CD4-positive, alpha-beta T cell treated with Interleukin-15 for 4 hours (primary cell): ENCODE results near the gene RPL37A.

Experiments used
- DNase-seq: peaks from one replicate; pipeline ENCODE4 v3.0.0-alpha.2; 2020; ENCODE audit warnings: low spot score

Gene RPL37A

GRCh38 chr2:216498379-216499352 is at the start of gene RPL37A:
Gene RPL37A (plus strand): TSS chr2:216498844. CDS start chr2:216498875, 31 bp downstream.
- DNase-seq, result peak; percentile 93

DNA sequence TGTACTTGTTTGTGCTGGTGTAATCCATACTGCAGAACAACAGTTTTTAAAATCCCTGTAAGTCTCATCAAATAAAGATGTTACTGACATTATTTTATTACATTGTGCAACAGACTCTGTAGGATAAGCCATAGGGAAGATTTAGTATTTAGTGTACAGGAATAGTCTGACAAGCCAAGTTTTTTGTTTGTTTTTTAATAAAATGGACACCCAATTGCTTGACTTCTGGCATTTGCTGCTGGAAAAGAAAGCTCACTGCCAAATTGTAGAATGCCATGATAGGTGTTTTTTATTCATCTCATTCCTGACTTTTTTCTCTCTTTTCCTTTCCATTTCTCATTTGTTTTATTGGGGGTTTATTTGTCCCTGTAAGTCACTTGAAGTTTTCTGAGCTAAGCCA is 48.3 kb upstream of the RPL37A start:
- DNase-seq, result no peak

- no peak for DNase-seq
These were observed 47.9 kb upstream of the RPL37A start for GRCh38 chr2:216450784-216451183.

GRCh38 chr2:216453955-216454614 is 44.6 kb upstream of the RPL37A start:
- DNase-seq, result no peak

GRCh38 chr2:216463148-216463547 is 35.5 kb upstream of the RPL37A start:
- no peak for DNase-seq

DNA sequence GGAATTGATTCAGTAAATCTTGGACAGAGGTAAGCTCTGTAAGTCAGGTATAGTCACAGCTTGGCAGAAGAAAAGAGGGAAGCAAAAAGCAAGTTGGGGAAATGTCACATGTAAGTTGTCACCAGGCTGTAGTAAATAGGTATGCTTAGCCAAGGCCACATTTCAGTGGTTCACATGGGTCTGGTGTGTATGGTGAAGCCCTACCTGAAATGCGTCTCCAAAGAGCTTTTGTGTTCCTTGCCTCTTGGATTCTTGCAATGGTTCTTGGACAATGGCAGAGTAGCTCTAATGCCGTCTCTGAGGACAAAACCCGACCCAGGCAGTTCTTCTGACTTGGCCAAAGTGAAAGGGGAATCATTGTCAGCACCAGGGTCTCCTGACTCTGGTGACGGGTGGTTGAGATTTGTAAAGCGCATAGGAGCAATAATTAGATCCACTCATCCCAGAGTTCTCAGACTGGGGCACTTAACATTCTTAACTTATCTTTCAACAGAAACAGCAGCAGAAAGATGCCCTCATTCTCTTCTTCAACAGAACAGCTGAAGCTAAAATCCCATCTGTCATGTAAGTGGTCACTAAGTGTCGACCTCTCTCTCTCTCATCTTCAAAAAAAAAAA is 34.4 kb upstream of the RPL37A start:
- DNase-seq, result no peak

DNA sequence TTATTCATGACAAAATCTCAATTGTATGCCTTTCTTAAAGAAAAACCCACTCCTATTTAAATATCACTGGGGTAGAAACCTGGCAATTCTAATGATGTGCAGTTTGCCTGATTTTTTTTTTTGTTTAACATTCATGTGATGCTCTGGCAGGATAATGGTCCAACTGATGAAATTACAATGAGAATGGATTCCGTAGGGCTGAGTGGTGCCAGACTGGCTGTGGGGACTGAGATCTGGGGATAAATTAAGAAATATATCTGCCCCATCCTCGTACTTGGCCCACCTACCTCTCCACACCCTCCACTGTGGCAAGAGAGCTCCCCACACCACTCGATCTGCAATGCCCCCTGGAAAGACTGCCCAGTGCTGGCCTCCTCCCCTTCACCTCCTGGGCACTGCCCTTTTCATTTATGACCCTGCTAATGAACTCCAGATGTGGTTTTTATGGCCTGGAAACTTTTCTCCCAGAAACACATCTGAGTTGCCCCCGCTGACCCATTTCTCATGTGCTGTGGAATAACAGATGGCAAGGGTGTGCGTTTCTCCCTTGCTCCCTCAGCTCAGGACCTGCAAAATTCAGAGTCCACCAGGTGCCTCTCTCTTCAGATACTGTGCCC is 33.0 kb upstream of the RPL37A start:
- DNase-seq, result no peak

DNA sequence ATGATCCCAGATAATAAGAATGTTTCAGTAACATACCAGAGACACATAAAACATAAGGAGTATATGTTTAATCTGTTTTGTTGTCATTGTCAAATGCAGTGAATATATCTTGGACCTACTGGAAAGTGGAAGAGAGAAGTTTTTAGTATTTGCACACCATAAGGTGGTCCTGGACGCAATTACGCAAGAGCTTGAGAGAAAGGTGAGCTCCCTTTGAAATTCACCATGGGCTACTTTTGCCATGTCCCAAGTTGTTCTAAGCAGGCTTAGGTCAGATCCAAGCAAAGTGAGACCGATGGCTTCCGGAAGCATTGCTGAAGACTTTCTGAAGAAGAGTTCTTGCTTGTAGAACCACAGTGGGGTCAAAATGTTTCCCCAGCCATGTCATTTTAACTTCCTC is 30.8 kb upstream of the RPL37A start:
- DNase-seq, result no peak

- no peak for DNase-seq
These were observed 29.0 kb upstream of the RPL37A start for GRCh38 chr2:216469661-216470060.

GRCh38 chr2:216473187-216473586 is 25.5 kb upstream of the RPL37A start:
- DNase-seq, result no peak

DNA sequence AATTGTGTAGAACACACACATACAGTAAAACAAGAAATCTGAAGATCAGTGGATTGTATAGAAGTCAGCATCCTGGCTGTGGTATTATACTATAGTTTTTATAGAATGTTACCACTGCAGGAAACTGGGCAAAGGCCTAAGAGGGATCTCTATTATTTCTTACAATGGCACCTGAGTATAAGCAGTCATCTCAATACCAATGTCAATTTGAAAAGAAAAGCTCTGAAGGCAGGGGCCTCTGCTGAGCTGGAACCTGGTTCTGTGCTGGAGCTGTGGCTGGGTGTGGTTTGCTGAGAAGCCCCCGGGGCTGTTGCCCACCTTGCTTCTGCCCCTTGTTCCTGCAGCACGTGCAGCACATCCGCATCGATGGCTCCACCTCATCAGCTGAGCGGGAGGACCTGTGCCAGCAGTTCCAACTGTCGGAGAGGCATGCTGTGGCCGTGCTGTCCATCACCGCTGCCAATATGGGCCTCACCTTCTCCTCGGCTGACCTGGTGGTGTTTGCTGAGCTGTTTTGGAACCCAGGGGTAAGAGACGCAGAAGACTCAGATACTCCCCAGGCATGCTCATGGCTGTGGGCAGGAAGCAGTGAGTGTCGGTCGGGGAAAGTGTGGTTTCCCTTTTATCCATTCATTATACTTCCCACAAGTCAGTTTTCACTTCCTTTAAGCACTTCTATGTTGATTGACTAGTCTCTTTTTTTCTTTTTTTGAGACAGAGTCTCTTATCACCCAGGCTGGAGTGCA is 23.5 kb upstream of the RPL37A start:
- DNase-seq, result no peak

- DNase-seq, result no peak
These were observed 22.9 kb upstream of the RPL37A start for GRCh38 chr2:216475767-216476166.

DNA sequence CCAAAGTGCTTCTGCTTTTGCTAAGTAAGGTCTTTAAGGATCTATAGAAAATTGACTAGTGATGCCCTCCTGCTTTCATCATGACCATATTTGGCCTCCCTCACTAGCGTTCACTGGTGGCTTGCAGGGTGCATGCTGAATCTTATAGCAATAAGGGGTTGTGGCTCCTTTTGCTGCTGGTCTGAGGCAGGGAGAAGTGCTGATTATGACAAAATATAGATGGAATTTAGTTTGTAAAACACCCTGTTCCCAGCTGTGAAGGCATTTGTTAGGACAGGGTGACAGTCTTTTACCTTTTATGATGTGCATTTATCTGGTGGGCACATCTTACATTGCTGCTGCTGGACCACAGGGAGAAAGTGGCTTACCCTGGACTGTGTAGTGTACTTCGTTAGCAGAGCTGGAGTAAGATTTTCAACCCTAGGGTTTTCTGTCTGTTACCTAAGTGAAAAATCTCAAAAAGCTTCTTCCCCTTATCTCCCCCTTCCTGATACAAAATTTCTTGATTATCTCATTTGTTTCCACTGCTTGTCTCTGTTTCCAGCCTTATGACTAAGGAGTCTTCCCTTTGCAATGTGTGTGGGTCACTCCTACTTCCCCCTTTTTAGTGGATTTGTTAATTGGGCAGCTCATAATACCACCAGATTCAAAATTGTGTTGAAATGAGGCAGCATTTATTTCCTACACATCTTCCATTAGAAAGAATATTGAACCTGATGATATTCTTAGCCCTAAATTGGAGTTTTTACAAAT is 21.2 kb upstream of the RPL37A start:
- no peak for DNase-seq

- no peak for DNase-seq
These were observed 20.5 kb upstream of the RPL37A start for GRCh38 chr2:216478151-216478550.

DNA sequence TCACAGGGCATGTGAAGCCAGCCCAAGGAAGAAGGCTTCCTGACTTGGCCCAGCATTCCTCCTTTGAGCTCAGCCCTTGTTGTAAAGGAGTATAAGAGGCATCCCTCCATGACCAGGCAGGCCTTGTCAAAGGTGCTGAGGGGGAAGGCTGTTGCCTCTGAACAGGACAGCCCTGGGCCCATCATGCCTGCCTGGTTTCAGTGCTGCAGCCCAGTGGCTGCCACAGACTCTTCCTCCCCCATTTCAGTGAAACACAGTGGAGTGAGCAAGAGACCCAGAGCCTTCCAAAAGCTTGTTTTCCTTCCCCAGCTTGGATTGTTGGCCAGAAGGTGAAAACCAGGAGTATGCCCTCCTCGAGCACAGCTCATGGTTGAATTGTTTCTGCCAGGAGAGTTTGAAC is 19.9 kb upstream of the RPL37A start:
- DNase-seq, result no peak

DNA sequence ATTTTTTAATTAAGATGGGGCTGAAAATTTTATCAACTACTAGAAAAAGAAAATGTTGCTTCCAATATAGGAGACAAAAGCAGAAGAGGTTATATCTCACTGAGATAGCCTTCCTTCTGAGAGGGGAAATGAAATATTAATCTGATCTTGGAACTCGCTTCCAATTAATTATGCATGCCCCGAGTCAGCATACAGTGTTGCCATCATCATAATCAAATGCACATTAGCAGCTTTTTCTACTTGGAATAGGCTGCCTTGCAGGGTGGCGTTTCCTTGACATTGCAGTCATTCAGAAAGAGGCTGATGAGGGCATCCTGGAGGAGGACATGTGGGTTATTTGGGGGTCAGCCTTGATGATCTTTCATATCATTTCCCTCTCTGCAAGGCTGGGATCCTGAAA is 18.4 kb upstream of the RPL37A start:
- DNase-seq, result no peak

DNA sequence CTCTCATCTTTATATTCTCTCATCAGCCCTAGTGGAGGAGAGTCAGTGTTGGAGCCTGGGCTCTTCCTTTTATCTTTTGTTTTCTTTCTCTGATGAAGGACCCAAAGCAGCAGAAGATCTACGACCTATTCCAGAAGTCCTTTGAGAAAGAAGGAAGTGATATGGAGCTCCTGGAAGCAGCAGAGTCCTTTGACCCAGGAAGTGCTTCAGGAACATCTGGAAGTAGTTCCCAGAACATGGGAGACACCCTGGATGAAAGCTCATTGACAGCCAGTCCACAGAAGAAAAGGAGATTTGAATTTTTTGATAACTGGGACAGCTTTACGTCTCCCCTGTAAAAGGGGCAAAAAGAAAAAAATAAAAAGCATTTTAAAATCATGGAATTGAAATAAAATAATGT is 16.0 kb upstream of the RPL37A start:
- DNase-seq, result no peak

- DNase-seq, result no peak
These were observed 13.4 kb upstream of the RPL37A start for GRCh38 chr2:216485237-216485636.

DNA sequence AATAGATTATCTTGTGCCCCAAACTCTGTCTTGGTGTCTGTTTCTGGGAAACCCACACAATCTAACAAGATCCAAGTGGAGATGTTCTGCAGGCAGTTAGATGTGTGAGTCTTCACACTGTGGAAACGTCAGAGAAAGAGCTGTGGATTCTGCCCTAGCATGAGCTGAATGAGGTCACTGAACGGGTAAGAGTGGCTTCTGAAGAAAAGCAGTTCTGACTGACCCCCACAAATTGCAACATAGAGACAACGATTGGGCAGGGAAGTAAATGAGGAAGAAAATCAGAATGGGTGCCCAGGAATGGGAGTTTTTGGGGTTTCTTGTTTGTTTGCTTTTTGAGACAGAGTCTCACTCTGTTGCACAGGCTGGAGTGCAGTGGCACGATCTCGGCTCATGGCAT is 12.9 kb upstream of the RPL37A start:
- DNase-seq, result no peak

GRCh38 chr2:216486271-216486670 is 12.4 kb upstream of the RPL37A start:
- DNase-seq, result no peak

DNA sequence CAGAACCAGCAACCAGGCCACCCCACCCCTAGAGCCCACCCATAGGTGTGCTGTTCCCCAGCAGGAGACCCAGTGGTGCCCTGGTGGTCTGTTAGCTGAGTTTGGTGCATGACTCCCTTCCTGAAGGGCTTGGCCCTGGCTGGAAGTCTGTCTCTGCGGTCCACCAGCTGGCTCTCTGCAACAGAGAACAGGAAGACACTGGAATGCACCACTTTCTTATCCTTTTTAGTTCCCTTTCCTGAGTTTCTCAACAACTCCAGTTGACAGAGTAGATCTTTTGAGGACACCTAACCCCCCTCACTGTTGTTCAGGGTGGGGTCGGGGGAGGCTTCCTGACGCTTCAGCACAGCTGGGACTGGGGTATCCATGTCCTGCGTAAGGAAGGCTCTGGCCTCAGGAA is 11.9 kb upstream of the RPL37A start:
- DNase-seq, result no peak
